HCT116 (cell line): ENCODE results near the gene MMP13. TPM values are rescaled to one million over a fixed set of nuclear protein-coding genes. Genes with fewer than 3 reads are reported as not detected.

Source experiments
- ATAC-seq: fragments of 200-7000 bp; cut with Tn5 transposase; 2 replicates; pipeline ENCODE4 v1.9.1; 2020; ENCODE audit warnings: mild to moderate bottlenecking, moderate library complexity
- BruUV-seq: library from RNA; stranded (reverse); fragments of 400-500 nt; replicated peaks from 2 replicates; lab custom pipeline; 2021; lab: Mats Ljungman, UMichigan
- CTCF ChIA-PET: fragments of 300-600 bp; sonication (Branson Sonifier 250); formaldehyde crosslinking; loops from one replicate; lab custom pipeline; 2021; ENCODE audit warnings: antibody characterized with exemption; lab: Charles Lee
- POLR2A ChIA-PET: fragments of 300-600, 350-600 bp; sonication (Branson Sonifier 250); formaldehyde crosslinking; loops from one replicate; lab custom pipeline; 2021; ENCODE audit warnings: antibody characterized with exemption; lab: Charles Lee
- RAD21 ChIA-PET, 2 experiments: fragments of 300-600 bp; sonication (Branson Sonifier 250); formaldehyde crosslinking; loops; one replicate each; lab custom pipeline; 2023; ENCODE audit warnings: low total read pairs in 2 of 2; ENCODE audit not compliant: uncharacterized antibody in 2 of 2, unreplicated experiment in 2 of 2, low non-redundant PET in 1 of 2; lab: Charles Lee
- DNase-seq: peaks from one replicate; pipeline ENCODE4 v3.0.0-alpha.2; 2010; ENCODE audit warnings: low read depth, low spot score
- H2AFZ ChIP-seq: fragments of 200-600 bp; shearing (Covaris generic), sonication (generic); 2 replicates; pipeline ENCODE4 v1.6.1; 2017; ENCODE audit warnings: low read depth, mixed run types, mixed read lengths, antibody characterized with exemption, low read length; ENCODE audit not compliant: poor library complexity, severe bottlenecking
- H3K27ac ChIP-seq: 2 replicates; pipeline ENCODE4 v1.5.1; 2012; ENCODE audit warnings: low read depth, low read length
- H3K27me3 ChIP-seq: fragments of 200-600 bp; sonication (generic); 2 replicates; pipeline ENCODE4 v1.6.1; 2016; ENCODE audit warnings: mixed run types, low read length, mixed read lengths; ENCODE audit not compliant: insufficient read depth
- H3K36me3 ChIP-seq, 2 experiments: fragments of 200-500 bp in 1 of 2; fragments of 200-600 bp in 1 of 2; sonication (Bioruptor generic) in 1 of 2; sonication (generic) in 1 of 2; 2 replicates each; pipeline versions ENCODE4 v1.5.1 to v1.6.1; 2014 to 2016; ENCODE audit warnings: low read length in 2 of 2, inconsistent platforms in 1 of 2, mixed read lengths in 1 of 2, mixed run types in 1 of 2; ENCODE audit not compliant: insufficient read depth in 2 of 2, control insufficient read depth in 1 of 2
- H3K4me1 ChIP-seq, 2 experiments: fragments of 200-600 bp in 1 of 2; sonication (generic) in 1 of 2; 2 replicates each; pipeline versions ENCODE4 v1.5.1 to v1.6.1; 2012 to 2017; ENCODE audit warnings: low read length in 2 of 2, inconsistent platforms in 1 of 2, mild to moderate bottlenecking in 1 of 2, mixed read lengths in 1 of 2, mixed run types in 1 of 2, moderate library complexity in 1 of 2; ENCODE audit not compliant: insufficient read depth in 2 of 2, control insufficient read depth in 1 of 2
- H3K4me2 ChIP-seq: fragments of 200-600 bp; sonication (generic); 2 replicates; pipeline ENCODE4 v1.6.1; 2017; ENCODE audit warnings: mixed run types, low read length, mixed read lengths
- H3K4me3 ChIP-seq, 2 experiments: fragments of 200-600 bp in 1 of 2; sonication (generic) in 1 of 2; replicated peaks in 1 of 2; 2 replicates each; pipeline ENCODE4 v1.5.1; 2011 to 2016; ENCODE audit warnings: low read length in 2 of 2, control low read depth in 1 of 2, low read depth in 1 of 2, mild to moderate bottlenecking in 1 of 2, mixed read lengths in 1 of 2, mixed run types in 1 of 2
- H3K79me2 ChIP-seq: fragments of 200-600 bp; sonication (generic); 2 replicates; pipeline ENCODE4 v1.6.1; 2017; ENCODE audit warnings: mild to moderate bottlenecking, mixed run types, low read length, moderate library complexity, mixed read lengths; ENCODE audit not compliant: insufficient read depth
- H3K9ac ChIP-seq: fragments of 200-600 bp; sonication (generic); 2 replicates; pipeline ENCODE4 v1.6.1; 2016; ENCODE audit warnings: low read length, mixed read lengths
- H3K9me2 ChIP-seq: fragments of 200-600 bp; sonication (generic), shearing (Covaris generic); 2 replicates; pipeline ENCODE4 v1.6.1; 2017; ENCODE audit warnings: mixed run types, mild to moderate bottlenecking, moderate library complexity; ENCODE audit not compliant: insufficient read depth
- H3K9me3 ChIP-seq, 2 experiments: fragments of 200-500 bp in 1 of 2; fragments of 200-600 bp in 1 of 2; sonication (Bioruptor generic) in 1 of 2; sonication (generic) in 1 of 2; 2 replicates each; pipeline ENCODE4 v1.6.1; 2014 to 2017; ENCODE audit warnings: low read length in 2 of 2, mixed read lengths in 2 of 2, inconsistent platforms in 1 of 2, low read depth in 1 of 2, mild to moderate bottlenecking in 1 of 2, mixed run types in 1 of 2, moderate library complexity in 1 of 2; ENCODE audit not compliant: control insufficient read depth in 1 of 2, insufficient read depth in 1 of 2
- H4K20me1 ChIP-seq: fragments of 200-600 bp; sonication (generic), shearing (Covaris generic); 2 replicates; pipeline ENCODE4 v1.6.1; 2017; ENCODE audit warnings: mixed run types, mild to moderate bottlenecking, moderate library complexity; ENCODE audit not compliant: insufficient read depth
- ATF3 ChIP-seq: IDR thresholded peaks from 2 replicates; pipeline ENCODE4 v1.6.1; 2012
- CBX3 ChIP-seq: IDR thresholded peaks from 2 replicates; pipeline ENCODE4 v1.6.1; 2012; ENCODE audit warnings: low read depth
- ELF1 ChIP-seq: IDR thresholded peaks from 2 replicates; pipeline ENCODE4 v1.6.1; 2012; ENCODE audit warnings: low read depth, borderline replicate concordance
- EZH2phosphoT487 ChIP-seq: fragments of 200-600 bp; IDR thresholded peaks from 2 replicates; pipeline ENCODE4 v1.6.1; 2018; ENCODE audit warnings: antibody characterized with exemption, borderline replicate concordance
- FOSL1 ChIP-seq: IDR thresholded peaks from 2 replicates; pipeline ENCODE4 v1.6.1; 2012; ENCODE audit warnings: low read depth
- JUND ChIP-seq: IDR thresholded peaks from 2 replicates; pipeline ENCODE4 v1.6.1; 2012
- POLR2A ChIP-seq: IDR thresholded peaks from 2 replicates; pipeline ENCODE4 v1.7.0; 2011; ENCODE audit warnings: borderline replicate concordance; ENCODE audit not compliant: insufficient read depth, insufficient read length; ENCODE audit errors: extremely low read depth
- POLR2AphosphoS5 ChIP-seq: IDR thresholded peaks from 2 replicates; pipeline ENCODE4 v1.6.1; 2011; ENCODE audit warnings: mild to moderate bottlenecking, low read depth, low read length, moderate library complexity
- REST ChIP-seq: IDR thresholded peaks from 2 replicates; pipeline ENCODE4 v1.6.1; 2012; ENCODE audit warnings: low read depth
- SIN3A ChIP-seq: IDR thresholded peaks from 2 replicates; pipeline ENCODE4 v1.6.1; 2012; ENCODE audit warnings: low read depth
- SP1 ChIP-seq: IDR thresholded peaks from 2 replicates; pipeline ENCODE4 v1.6.1; 2012; ENCODE audit warnings: low read depth
- ZNF274 ChIP-seq: fragments of 200-500 bp; sonication (Bioruptor generic); IDR thresholded peaks from 2 replicates; pipeline ENCODE4 v1.6.1; 2014; ENCODE audit warnings: mild to moderate bottlenecking, low read depth, low read length, inconsistent platforms
- intact Hi-C: fragments of 100-400 bp; cut with micrococcal nuclease; formaldehyde crosslinking; loops from 2 replicates; pipeline ENCODE4 v1.10.0; 2022
- total RNA-seq: library from RNA; stranded (reverse); gene quantifications from one replicate; pipeline ENCODE4 v1.2.1, GENCODE V29; 2021; ENCODE audit not compliant: unreplicated experiment

Gene MMP13
- total RNA-seq, 1 experiment from 2014 or later: not detected

GRCh38 chr11:102981324-102981910 is 25.9 kb upstream of the MMP13 start:
- no peak for ATAC-seq

GRCh38 chr11:102974552-102975280 is 19.2 kb upstream of the MMP13 start:
- ChIA-PET CTCF (no interaction called here), POLR2A (no interaction called here), RAD21 (no interaction called here)
- Histone ChIP-seq H3K36me3 (no peaks in the 10 kb centered on the region), H3K79me2 (no peaks in the 10 kb centered on the region), H3K4me3 (no peak overlapping the region), H2AFZ (peak overlapping the region; percentile 71), H3K9ac (no peak overlapping the region), H3K4me1 (peaks cover 11 to 17% of the 10 kb centered on the region in 2 experiments), H3K27me3 (no peaks in the 10 kb centered on the region), H3K9me3 (no peaks in the 10 kb centered on the region), H3K4me2 (peak overlapping the region; percentile 48), H4K20me1 (no peaks in the 10 kb centered on the region), H3K27ac (no peak overlapping the region; the same call in 1 of the 2 replicates), H3K9me2 (no peaks in the 10 kb centered on the region)
- TF ChIP-seq SIN3A (no peak), REST (no peak), ATF3 (no peak), FOSL1 (peak; percentile 50), JUND (peak; percentile 49), ELF1 (no peak), SP1 (peak; percentile 45; the same call in 1 of the 2 replicates)
- no TSS peak for BruUV-seq
- no peak for DNase-seq
- ATAC-seq: peak; percentile 69
- intact Hi-C loops: no loop called here

More at GRCh38 chr11:102981324-102981910, 25.9 kb upstream of the MMP13 start:
- ChIA-PET POLR2A (no interaction called here), CTCF (no interaction called here), RAD21 (no interaction called here)
- Histone ChIP-seq H3K9ac (no peak overlapping the region), H3K79me2 (no peaks in the 10 kb centered on the region), H3K36me3 (no peaks in the 10 kb centered on the region), H3K27me3 (no peaks in the 10 kb centered on the region), H3K4me1 (no peaks in the 10 kb centered on the region), H3K9me2 (no peaks in the 10 kb centered on the region), H3K9me3 (no peaks in the 10 kb centered on the region), H3K27ac (no peak overlapping the region), H3K4me3 (no peak overlapping the region), H3K4me2 (no peak overlapping the region), H4K20me1 (no peaks in the 10 kb centered on the region), H2AFZ (no peak overlapping the region)
- TF ChIP-seq POLR2AphosphoS5 (no peak), FOSL1 (no peak), EZH2phosphoT487 (no peak), ZNF274 (no peak), SIN3A (no peak), ATF3 (no peak), ELF1 (no peak), SP1 (no peak), CBX3 (no peak), POLR2A (no peak), JUND (no peak)
- intact Hi-C loops: no loop called here
- BruUV-seq: no TSS peak
- DNase-seq: no peak
